K562 (cell line): ENCODE results near the gene ZNF318. TPM values are rescaled to one million over a fixed set of nuclear protein-coding genes. Genes with fewer than 3 reads are reported as not detected.

Experiments
- ATAC-seq: fragments of 200-7000 bp; cut with Tn5 transposase; 3 replicates; pipeline ENCODE4 v1.9.1; 2020; ENCODE audit warnings: moderate library complexity
- BruUV-seq: library from RNA; stranded (reverse); fragments of 400-500 nt; replicated peaks from 2 replicates; lab custom pipeline; 2021; lab: Mats Ljungman, UMichigan
- CTCF ChIA-PET: fragments of 300-600 bp; formaldehyde crosslinking; extraction: SDS; loops from one replicate; lab custom pipeline; 2021; ENCODE audit warnings: low intra/inter-chr PET ratio; lab: Yijun Ruan, JAX
- POLR2A ChIA-PET: fragments of 300-600, 350-650 bp; sonication (Branson Sonifier 250); formaldehyde crosslinking; extraction: SDS; loops from one replicate; lab custom pipeline; 2021; ENCODE audit warnings: antibody characterized with exemption, inconsistent platforms; lab: Yijun Ruan, JAX
- DNase-seq, 4 experiments: peaks; one replicate each; pipeline versions ENCODE4 v3.0.0 to v3.0.0-alpha.2; 2011 to 2018; ENCODE audit warnings: low spot score in 3 of 4, mixed read lengths in 3 of 4; ENCODE audit errors: extremely low read depth in 1 of 4
- FAIRE-seq: peaks from 2 replicates; lab custom pipeline; 2011; peaks lifted over from hg19 to GRCh38; lab: Jason Lieb, UNC
- H2AFZ ChIP-seq: 2 replicates; pipeline ENCODE4 v1.6.0; 2011; ENCODE audit warnings: low read depth, low read length, control low read depth, inconsistent platforms
- H3K27ac ChIP-seq: fragments of 200-600 bp; 3 replicates; pipeline ENCODE4 v1.8.0; 2011; ENCODE audit warnings: low read depth, mild to moderate bottlenecking, control low read depth, inconsistent platforms, low read length, moderate library complexity, mixed read lengths; ENCODE audit errors: extremely low read depth
- H3K27me3 ChIP-seq, 2 experiments: fragments of 300-600 bp in 1 of 2; 2 replicates in 1 of 2; 3 replicates in 1 of 2; pipeline versions ENCODE4 v1.6.0 to v1.8.0; 2011; ENCODE audit warnings: inconsistent platforms in 2 of 2, low read length in 2 of 2, mild to moderate bottlenecking in 1 of 2, mixed read lengths in 1 of 2, moderate library complexity in 1 of 2; ENCODE audit not compliant: control insufficient read depth in 2 of 2, insufficient read depth in 2 of 2
- H3K36me3 ChIP-seq: fragments of 300-600 bp; 3 replicates; pipeline ENCODE4 v1.8.0; 2011; ENCODE audit warnings: mild to moderate bottlenecking, low read length, inconsistent platforms; ENCODE audit not compliant: control insufficient read depth, insufficient read depth
- H3K4me1 ChIP-seq, 2 experiments: fragments of 200-600 bp in 1 of 2; replicated peaks in 1 of 2; 2 replicates in 1 of 2; 3 replicates in 1 of 2; pipeline versions ENCODE4 v1.5.1 to v1.8.0; 2011; ENCODE audit warnings: inconsistent platforms in 2 of 2, low read length in 2 of 2, mild to moderate bottlenecking in 1 of 2, mixed read lengths in 1 of 2, moderate library complexity in 1 of 2; ENCODE audit not compliant: control insufficient read depth in 2 of 2, insufficient read depth in 2 of 2
- H3K4me2 ChIP-seq: 2 replicates; pipeline ENCODE4 v1.6.1; 2011; ENCODE audit warnings: low read length, control low read depth, inconsistent platforms, mixed read lengths; ENCODE audit not compliant: insufficient read depth
- H3K4me3 ChIP-seq: fragments of 200-600 bp; sonication (generic), shearing (Covaris generic); 2 replicates; pipeline ENCODE4 v1.5.1; 2016; ENCODE audit warnings: control low read depth, inconsistent platforms
- H3K79me2 ChIP-seq: fragments of 200-600 bp; 3 replicates; pipeline ENCODE4 v1.8.0; 2011; ENCODE audit warnings: low read length, inconsistent platforms; ENCODE audit not compliant: control insufficient read depth, insufficient read depth
- H3K9ac ChIP-seq, 2 experiments: 2 replicates each; pipeline versions ENCODE4 v1.6.0 to v1.6.1; 2011; ENCODE audit warnings: low read depth in 2 of 2, low read length in 2 of 2, control low read depth in 1 of 2, inconsistent platforms in 1 of 2, mild to moderate bottlenecking in 1 of 2, mixed read lengths in 1 of 2; ENCODE audit not compliant: insufficient read depth in 1 of 2
- H3K9me1 ChIP-seq: one replicate; pipeline ENCODE4 v1.6.0; 2011; ENCODE audit warnings: inconsistent platforms, mild to moderate bottlenecking, low read length, moderate library complexity; ENCODE audit not compliant: control insufficient read depth, insufficient read depth
- H3K9me3 ChIP-seq: replicated peaks from 2 replicates; pipeline ENCODE4 v1.5.1; 2011; ENCODE audit warnings: low read depth, low read length, inconsistent platforms; ENCODE audit not compliant: control insufficient read depth, insufficient read depth
- H4K20me1 ChIP-seq: replicated peaks from 2 replicates; pipeline ENCODE4 v1.6.1; 2011; ENCODE audit warnings: low read length, inconsistent platforms, mixed read lengths; ENCODE audit not compliant: control insufficient read depth, insufficient read depth
- ARID1B ChIP-seq: fragments of 450-650 bp; IDR thresholded peaks from 2 replicates; pipeline ENCODE4 v1.6.1; 2016; ENCODE audit warnings: antibody characterized with exemption, mild to moderate bottlenecking, inconsistent platforms
- GTF2A2 ChIP-seq: IDR thresholded peaks from 2 replicates; pipeline ENCODE4 v1.6.1; 2016; ENCODE audit warnings: mild to moderate bottlenecking, missing genetic modification characterization, missing compliant biosample characterization
- MCM2 ChIP-seq: fragments of 450-650 bp; IDR thresholded peaks from 2 replicates; pipeline ENCODE4 v1.6.1; 2017; ENCODE audit warnings: low read depth, mild to moderate bottlenecking
- MYC ChIP-seq, 2 experiments: fragments of 250-450 bp in 1 of 2; sonication (Bioruptor Pico) in 1 of 2; IDR thresholded peaks; 2 replicates each; pipeline versions ENCODE4 v1.5.1 to v1.6.1; 2012 to 2021; ENCODE audit warnings: low read depth in 2 of 2, borderline replicate concordance in 1 of 2, improper control_type of control experiment in 1 of 2, low read length in 1 of 2, mild to moderate bottlenecking in 1 of 2, moderate library complexity in 1 of 2
- RBM15 ChIP-seq: fragments of 200-400 bp; formaldehyde crosslinking; IDR thresholded peaks from 2 replicates; pipeline ENCODE4 v1.6.1; 2018; ENCODE audit warnings: mild to moderate bottlenecking, low read length, moderate library complexity; ENCODE audit not compliant: insufficient read depth
- RBM17 ChIP-seq: fragments of 200-400 bp; formaldehyde crosslinking; IDR thresholded peaks from 2 replicates; pipeline ENCODE4 v1.6.1; 2017; ENCODE audit warnings: low read depth, mild to moderate bottlenecking, low read length, borderline replicate concordance
- SMARCA4 ChIP-seq: fragments of 450-650 bp; IDR thresholded peaks from 2 replicates; pipeline ENCODE4 v1.6.1; 2016
- TBL1XR1 ChIP-seq, 2 experiments: IDR thresholded peaks; 2 replicates each; pipeline ENCODE4 v1.6.1; 2012; ENCODE audit warnings: improper control_type of control experiment in 2 of 2, low read length in 2 of 2, mild to moderate bottlenecking in 1 of 2
- ZBTB1 ChIP-seq: sonication (generic); formaldehyde crosslinking; IDR thresholded peaks from 2 replicates; pipeline ENCODE4 v1.8.1; 2023; ENCODE audit warnings: missing genetic modification reagents, low read depth, mild to moderate bottlenecking, borderline replicate concordance
- ZNF184 ChIP-seq: sonication (generic); formaldehyde crosslinking; IDR thresholded peaks from 2 replicates; pipeline ENCODE4 v1.5.0; 2020; ENCODE audit warnings: missing genetic modification reagents
- ZNF395 ChIP-seq: fragments of 200-800 bp; sonication (Bioruptor generic); IDR thresholded peaks from 2 replicates; pipeline ENCODE4 v1.6.1; 2017; ENCODE audit warnings: missing genetic modification characterization, missing compliant biosample characterization
- ZNF436 ChIP-seq: fragments of 250-450, 450-650 bp; sonication (Bioruptor Pico); formaldehyde crosslinking; IDR thresholded peaks from 2 replicates; pipeline ENCODE4 v1.7.0; 2020; ENCODE audit warnings: mild to moderate bottlenecking
- WGBS: fragments of 100-300 bp; shearing (Covaris generic); methylation state at CpG from one replicate; pipeline ENCODE4 v1.1.6; 2016; ENCODE audit warnings: low coverage, mixed read lengths; ENCODE audit not compliant: insufficient coverage; ENCODE audit errors: missing lambda C conversion rate; 5-methylcytosine and 5-hydroxymethylcytosine counted together
- in situ Hi-C: fragments of 300-500 bp; cut with MboI; formaldehyde crosslinking; loops from 4 replicates; pipeline ENCODE4 v1.15.0; 2018; ENCODE audit warnings: inconsistent platforms, mixed read lengths
- intact Hi-C: fragments of 100-400 bp; cut with micrococcal nuclease; formaldehyde crosslinking; loops from 2 replicates; pipeline ENCODE4 v1.14.2; 2022
- polyA plus RNA-seq, 8 experiments: library from polyadenylated mRNA; depleted of rRNA in 4 of 8; stranded (reverse) in 5 of 8; unstranded in 3 of 8; fragments of >200 nt; fragmentation: Nextera tagmentation in 2 of 8; fragmentation: Illumina TruSeq in 1 of 8; extraction: Ambion mirVana in 2 of 8; extraction: Trizol in 1 of 8; gene quantifications; 2 replicates each; pipeline versions ENCODE4 v1.2.1 to v1.2.3, GENCODE V29; 2011 to 2014; ENCODE audit warnings: inconsistent platforms in 1 of 8, missing spikeins in 1 of 8
- total RNA-seq, 7 experiments: library from RNA; depleted of rRNA in 6 of 7; stranded (reverse); fragments of >200 nt in 6 of 7; fragmentation: Illumina TruSeq in 2 of 7; extraction: Trizol in 2 of 7; gene quantifications; 2 replicates each; pipeline versions ENCODE4 v1.2.1 to v1.2.3, GENCODE V29; 2011 to 2021; ENCODE audit warnings: low replicate concordance in 1 of 7
- TF ChIP-seq, protein P1 (sequence below): sonication (generic); formaldehyde crosslinking; IDR thresholded peaks from 2 replicates; pipeline ENCODE4 v1.8.1; 2023; ENCODE audit warnings: mild to moderate bottlenecking, missing genetic modification reagents, moderate library complexity
- TF ChIP-seq, protein P2 (sequence below): fragments of 250-450 bp; sonication (Bioruptor Pico); IDR thresholded peaks from 2 replicates; pipeline ENCODE4 v1.4.0; 2020
- TF ChIP-seq, protein P3 (sequence below), 2 experiments: IDR thresholded peaks in 1 of 2; conservative IDR thresholded peaks in 1 of 2; 2 replicates each; pipeline ENCODE4 v1.6.1; 2016; ENCODE audit warnings: low read depth in 2 of 2, mild to moderate bottlenecking in 1 of 2, missing compliant biosample characterization in 1 of 2, missing genetic modification characterization in 1 of 2, moderate library complexity in 1 of 2

The ZNF318 gene
- total and polyA plus RNA-seq, 9 of the 15 experiments (the other 6 are each of a cell fraction or from before 2014, with no cell fraction given) = 3.2 to 19.0 (median 9.2) TPM

- ATAC-seq (no peak), DNase-seq (no peak), FAIRE-seq (no peak)
- Histone ChIP-seq H3K9me3 (no peaks in the 10 kb centered on the region), H3K4me1 (no peaks in the 10 kb centered on the region), H3K4me3 (no peak overlapping the region), H3K9me1 (peaks cover 3% of the 10 kb centered on the region), H4K20me1 (no peaks in the 10 kb centered on the region), H3K27ac (no peak overlapping the region), H3K36me3 (no peaks in the 10 kb centered on the region), H2AFZ (no peak overlapping the region), H3K79me2 (no peaks in the 10 kb centered on the region), H3K9ac (no peak overlapping the region), H3K27me3 (peaks cover 6 to 13% of the 10 kb centered on the region in 2 experiments; a peak in 3 of 5 replicates), H3K4me2 (no peak overlapping the region)
- TF ChIP-seq, protein P1, sequence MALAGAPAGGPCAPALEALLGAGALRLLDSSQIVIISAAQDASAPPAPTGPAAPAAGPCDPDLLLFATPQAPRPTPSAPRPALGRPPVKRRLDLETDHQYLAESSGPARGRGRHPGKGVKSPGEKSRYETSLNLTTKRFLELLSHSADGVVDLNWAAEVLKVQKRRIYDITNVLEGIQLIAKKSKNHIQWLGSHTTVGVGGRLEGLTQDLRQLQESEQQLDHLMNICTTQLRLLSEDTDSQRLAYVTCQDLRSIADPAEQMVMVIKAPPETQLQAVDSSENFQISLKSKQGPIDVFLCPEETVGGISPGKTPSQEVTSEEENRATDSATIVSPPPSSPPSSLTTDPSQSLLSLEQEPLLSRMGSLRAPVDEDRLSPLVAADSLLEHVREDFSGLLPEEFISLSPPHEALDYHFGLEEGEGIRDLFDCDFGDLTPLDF (CRISPR knock-in tag) = no peak
- TF ChIP-seq GTF2A2 (tag) (no peak), ZBTB1 (no peak), ZNF436 (CRISPR knock-in tag) (no peak), ARID1B (no peak), ZNF395 (CRISPR knock-in tag) (no peak), RBM15 (no peak), TBL1XR1 (IDR thresholded peaks at IDR 0.05; ENCODE audit: low read length in 2 of 2) (no peak), ZNF184 (CRISPR knock-in tag) (no peak), RBM17 (no peak), MCM2 (no peak), MYC (IDR thresholded peaks at IDR 0.05; ENCODE audit: low read depth, low read length) (no peak), MYC (CRISPR knock-in tag; IDR thresholded peaks at IDR 0.05; ENCODE audit: borderline replicate concordance, low read depth) (no peak), SMARCA4 (no peak)
- TF ChIP-seq, protein P2, sequence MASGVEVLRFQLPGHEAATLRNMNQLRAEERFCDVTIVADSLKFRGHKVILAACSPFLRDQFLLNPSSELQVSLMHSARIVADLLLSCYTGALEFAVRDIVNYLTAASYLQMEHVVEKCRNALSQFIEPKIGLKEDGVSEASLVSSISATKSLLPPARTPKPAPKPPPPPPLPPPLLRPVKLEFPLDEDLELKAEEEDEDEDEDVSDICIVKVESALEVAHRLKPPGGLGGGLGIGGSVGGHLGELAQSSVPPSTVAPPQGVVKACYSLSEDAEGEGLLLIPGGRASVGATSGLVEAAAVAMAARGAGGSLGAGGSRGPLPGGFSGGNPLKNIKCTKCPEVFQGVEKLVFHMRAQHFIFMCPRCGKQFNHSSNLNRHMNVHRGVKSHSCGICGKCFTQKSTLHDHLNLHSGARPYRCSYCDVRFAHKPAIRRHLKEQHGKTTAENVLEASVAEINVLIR = no peak
- TF ChIP-seq, protein P3, sequence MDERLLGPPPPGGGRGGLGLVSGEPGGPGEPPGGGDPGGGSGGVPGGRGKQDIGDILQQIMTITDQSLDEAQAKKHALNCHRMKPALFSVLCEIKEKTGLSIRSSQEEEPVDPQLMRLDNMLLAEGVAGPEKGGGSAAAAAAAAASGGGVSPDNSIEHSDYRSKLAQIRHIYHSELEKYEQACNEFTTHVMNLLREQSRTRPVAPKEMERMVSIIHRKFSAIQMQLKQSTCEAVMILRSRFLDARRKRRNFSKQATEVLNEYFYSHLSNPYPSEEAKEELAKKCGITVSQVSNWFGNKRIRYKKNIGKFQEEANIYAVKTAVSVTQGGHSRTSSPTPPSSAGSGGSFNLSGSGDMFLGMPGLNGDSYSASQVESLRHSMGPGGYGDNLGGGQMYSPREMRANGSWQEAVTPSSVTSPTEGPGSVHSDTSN (CRISPR knock-in tag; IDR thresholded peaks at IDR 0.05; ENCODE audit: low read depth) = no peak
- TF ChIP-seq, protein P3 (tag; conservative IDR thresholded peaks at IDR 0.05; ENCODE audit: low read depth) = no peak
- ChIA-PET CTCF (no interaction called here), POLR2A (interaction anchor here (1.1 to 1.8 kb wide), 4 partner anchors 9 to 29 kb away, joined by 3 to 6 read pairs (median 4); partner anchors contain the start of gene CRIP3)
- no TSS peak for BruUV-seq
- in situ Hi-C loops = no loop called here
- intact Hi-C loops = no loop called here
- WGBS = 22% methylated on average over 2 of the region's 2 CpGs
Observed at GRCh38 chr6:43318011-43318410, 51.4 kb downstream of the ZNF318 start.
